IPS-18c (cell line): ENCODE measurements around the gene LDHB.
"Not testable (repeated sequence)": the region's sequence is repeated elsewhere in the genome, so short reads cannot be mapped to it uniquely, and the experiment has no call there.

ENCODE experiments used
- H3K4me3 ChIP-seq: 2 replicates; pipeline ENCODE4 v1.7.0; 2013; ENCODE audit warnings: low read depth, mild to moderate bottlenecking, low read length, moderate library complexity; ENCODE audit not compliant: insufficient read depth
- H3K9me3 ChIP-seq: one replicate; pipeline ENCODE4 v1.6.1; 2013; ENCODE audit warnings: mild to moderate bottlenecking, low read length, moderate library complexity; ENCODE audit not compliant: control insufficient read depth, insufficient read depth

The LDHB gene

DNA sequence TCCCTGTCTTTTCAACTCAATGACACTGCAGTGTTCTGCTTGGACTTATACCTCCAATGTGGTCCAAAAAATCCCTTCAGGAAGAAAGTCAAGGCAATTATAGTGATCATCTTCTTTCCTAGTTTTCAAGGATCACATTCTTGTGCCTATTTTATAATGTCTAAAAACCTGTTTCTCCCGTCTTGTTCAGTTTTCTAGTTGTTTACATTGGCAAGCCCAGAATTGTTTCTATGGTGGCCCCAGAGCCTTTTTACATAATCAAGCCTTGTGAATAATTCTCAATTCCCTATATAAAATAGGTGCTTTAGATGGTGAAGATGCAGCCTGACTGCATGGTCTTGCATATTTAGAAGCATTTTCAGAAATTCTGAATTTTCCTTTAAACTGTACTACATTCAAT lies 14.5 kb upstream of the LDHB start:
- Histone ChIP-seq H3K4me3 (no peak overlapping the region), H3K9me3 (peaks cover 2% of the 10 kb centered on the region)

- Histone ChIP-seq H3K4me3 (no peak overlapping the region), H3K9me3 (peaks cover 2% of the 10 kb centered on the region)
Measured at GRCh38 chr12:21666722-21667121, 9.1 kb upstream of the LDHB start.

GRCh38 chr12:21665816-21666215 lies 8.2 kb upstream of the LDHB start:
- Histone ChIP-seq H3K4me3 (no peak overlapping the region), H3K9me3 (peaks cover 2% of the 10 kb centered on the region)

DNA sequence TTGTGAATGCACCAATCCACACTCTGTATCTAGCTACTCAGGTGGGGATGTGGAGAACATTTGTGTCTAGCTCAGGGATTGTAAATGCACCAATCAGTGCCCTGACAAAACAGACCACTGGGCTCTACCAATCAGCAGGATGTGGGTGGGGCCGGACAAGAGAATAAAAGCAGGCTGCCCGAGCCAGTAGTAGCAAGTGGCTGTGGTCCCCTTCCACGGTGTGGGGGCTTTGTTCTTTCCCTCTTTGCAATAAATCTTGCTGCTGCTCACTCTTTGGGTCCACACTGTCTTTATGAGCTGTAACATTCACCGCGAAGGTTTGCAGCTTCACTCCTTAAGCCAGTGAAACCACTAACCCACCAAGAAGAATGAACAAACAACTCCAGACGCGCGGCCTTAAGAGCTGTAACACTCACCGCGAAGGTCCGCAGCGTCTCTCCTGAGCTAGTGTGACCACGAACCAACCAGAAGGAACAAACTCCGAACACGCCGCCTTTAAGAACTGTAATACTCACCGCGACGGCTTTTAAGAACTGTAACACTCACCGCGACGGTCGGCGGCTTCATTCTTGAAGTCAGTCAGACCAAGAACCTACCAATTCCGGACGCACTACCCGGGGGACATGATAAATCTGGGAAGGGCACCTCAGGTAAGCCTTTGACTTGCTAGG lies 4.6 kb upstream of the LDHB start:
- Histone ChIP-seq H3K4me3 (no peak overlapping the region), H3K9me3 (no peaks in the 10 kb centered on the region)

GRCh38 chr12:21661396-21662093 lies 3.9 kb upstream of the LDHB start:
- H3K9me3 ChIP-seq: not testable (repeated sequence)

GRCh38 chr12:21659383-21659782 lies 1.7 kb upstream of the LDHB start:
- Histone ChIP-seq H3K9me3 (peaks cover 2% of the 10 kb centered on the region), H3K4me3 (no peak overlapping the region)

More at GRCh38 chr12:21661396-21662093, 3.9 kb upstream of the LDHB start:
- H3K4me3 ChIP-seq: not testable (repeated sequence)

GRCh38 chr12:21656905-21657325 lies 727 bp downstream of the LDHB start:
- peak overlapping the region; percentile 99 for H3K4me3 ChIP-seq
- peaks cover 2% of the 10 kb centered on the region for H3K9me3 ChIP-seq

- Histone ChIP-seq H3K4me3 (0 out of 2 replicates have a peak overlapping the region, but pooled peaks have one; percentile 99), H3K9me3 (peaks cover 2% of the 10 kb centered on the region)
Measured at GRCh38 chr12:21655591-21655990, 2.1 kb downstream of the LDHB start.

- Histone ChIP-seq H3K4me3 (no peak overlapping the region), H3K9me3 (no peaks in the 10 kb centered on the region)
Measured at GRCh38 chr12:21651821-21652220, 5.8 kb downstream of the LDHB start.

GRCh38 chr12:21650997-21651396 lies 6.6 kb downstream of the LDHB start:
- Histone ChIP-seq H3K4me3 (no peak overlapping the region), H3K9me3 (no peaks in the 10 kb centered on the region)

DNA sequence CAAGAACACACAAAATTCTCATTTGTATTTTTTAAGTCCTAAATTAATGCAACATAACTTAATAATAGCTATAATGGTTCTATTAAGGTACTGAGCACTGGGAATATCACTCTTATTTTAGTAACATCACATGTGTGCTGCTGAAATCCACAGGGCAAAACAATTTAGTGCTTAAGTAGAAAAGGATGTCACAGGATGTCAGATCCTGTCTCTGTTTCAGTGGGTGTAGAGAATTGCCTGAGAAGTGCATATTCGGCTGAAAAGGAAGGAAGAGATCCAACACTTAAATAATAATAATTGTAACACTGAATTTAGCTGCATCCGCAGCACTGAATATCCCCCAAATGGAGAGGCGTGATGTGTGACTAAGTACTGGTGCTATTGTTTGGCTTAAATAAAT lies 8.6 kb downstream of the LDHB start:
- H3K9me3 ChIP-seq: no peaks in the 10 kb centered on the region

DNA sequence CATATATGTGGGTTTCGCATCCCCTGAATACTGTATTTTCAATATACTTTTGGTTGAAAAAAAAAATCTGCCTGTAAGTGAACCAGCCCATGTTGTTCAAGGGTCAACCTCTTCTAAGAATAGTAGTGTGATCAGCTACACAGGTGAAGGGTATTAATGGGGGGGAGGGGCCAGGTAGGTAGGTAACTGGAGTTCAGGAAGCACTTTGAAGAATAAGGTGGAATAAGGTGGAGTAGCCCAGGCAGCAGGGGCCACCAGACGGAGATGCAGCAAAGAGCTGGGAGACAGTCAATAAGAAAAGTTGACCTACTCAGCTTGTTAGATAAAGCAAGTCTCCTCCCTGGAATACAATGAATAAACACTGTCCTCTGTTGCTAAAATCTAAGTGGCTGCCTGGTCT lies 9.3 kb downstream of the LDHB start:
- no peak overlapping the region for H3K4me3 ChIP-seq

More for the DNA sequence above, 8.6 kb downstream of the LDHB start:
- H3K4me3 ChIP-seq: no peak overlapping the region

DNA sequence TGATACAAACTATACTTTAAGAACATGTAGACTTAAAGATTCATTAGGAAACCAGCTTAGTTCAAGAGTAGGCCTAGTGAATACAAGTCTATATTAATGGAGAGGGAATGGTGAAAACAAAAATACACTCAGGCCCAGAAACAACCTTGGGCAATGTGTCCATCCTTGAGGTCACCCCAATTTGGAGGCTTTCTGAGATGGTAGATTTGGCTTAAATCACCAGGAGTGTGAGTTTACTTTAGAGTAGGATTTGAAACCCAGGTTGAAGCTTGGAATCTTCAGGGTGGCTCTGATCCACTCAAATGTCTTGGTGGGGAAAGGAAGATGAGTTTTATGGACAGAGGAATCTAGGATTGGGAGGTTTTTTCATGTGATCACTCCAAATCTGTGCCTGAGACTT lies 10.5 kb downstream of the LDHB start:
- H3K9me3 ChIP-seq: no peaks in the 10 kb centered on the region
- H3K4me3 ChIP-seq: no peak overlapping the region

More for the DNA sequence above, 9.3 kb downstream of the LDHB start:
- H3K9me3 ChIP-seq: no peaks in the 10 kb centered on the region

DNA sequence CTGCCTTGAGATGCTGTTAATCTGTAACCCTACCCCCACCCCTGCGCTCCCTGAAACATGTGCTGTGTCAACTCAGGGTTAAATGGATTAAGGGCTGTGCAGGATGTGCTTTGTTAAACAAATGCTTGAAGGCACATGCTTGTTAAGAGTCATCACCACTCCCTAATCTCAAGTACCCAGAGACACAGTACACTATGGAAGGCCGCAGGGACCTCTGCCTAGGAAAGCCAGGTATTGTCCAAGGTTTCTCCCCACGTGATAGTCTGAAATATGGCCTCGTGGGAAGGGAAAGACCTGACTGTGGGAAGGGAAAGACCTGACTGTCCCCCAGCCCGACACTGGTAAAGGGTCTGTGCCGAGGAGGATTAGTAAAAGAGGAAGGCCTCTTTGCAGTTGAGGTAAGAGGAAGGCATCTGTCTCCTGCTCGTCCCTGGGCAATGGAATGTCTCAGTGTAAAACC lies 12.6 kb downstream of the LDHB start:
- not testable (repeated sequence) for H3K9me3 ChIP-seq, H3K4me3 ChIP-seq

DNA sequence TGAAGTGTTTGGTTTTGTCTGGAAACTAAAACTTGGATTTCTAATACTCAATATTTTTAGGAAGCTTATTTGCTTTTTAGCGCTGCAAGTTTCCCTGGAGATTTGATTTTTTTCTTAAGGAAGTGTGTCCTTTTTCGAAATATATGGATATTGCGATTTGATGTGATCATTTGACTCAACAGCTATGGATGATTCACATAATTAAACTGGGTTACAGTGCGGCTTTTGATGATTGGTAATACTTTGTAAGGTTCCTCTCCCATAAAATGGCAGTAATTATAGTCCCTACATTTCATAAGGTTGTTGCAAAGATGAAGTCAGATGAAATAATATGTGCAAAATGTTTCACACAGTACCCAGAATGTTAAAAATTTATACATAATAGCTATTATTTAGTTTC lies 13.1 kb downstream of the LDHB start:
- H3K9me3 ChIP-seq: no peaks in the 10 kb centered on the region
- H3K4me3 ChIP-seq: no peak overlapping the region

- Histone ChIP-seq H3K9me3 (no peaks in the 10 kb centered on the region), H3K4me3 (no peak overlapping the region)
Measured at GRCh38 chr12:21643758-21644157, 13.9 kb downstream of the LDHB start.

DNA sequence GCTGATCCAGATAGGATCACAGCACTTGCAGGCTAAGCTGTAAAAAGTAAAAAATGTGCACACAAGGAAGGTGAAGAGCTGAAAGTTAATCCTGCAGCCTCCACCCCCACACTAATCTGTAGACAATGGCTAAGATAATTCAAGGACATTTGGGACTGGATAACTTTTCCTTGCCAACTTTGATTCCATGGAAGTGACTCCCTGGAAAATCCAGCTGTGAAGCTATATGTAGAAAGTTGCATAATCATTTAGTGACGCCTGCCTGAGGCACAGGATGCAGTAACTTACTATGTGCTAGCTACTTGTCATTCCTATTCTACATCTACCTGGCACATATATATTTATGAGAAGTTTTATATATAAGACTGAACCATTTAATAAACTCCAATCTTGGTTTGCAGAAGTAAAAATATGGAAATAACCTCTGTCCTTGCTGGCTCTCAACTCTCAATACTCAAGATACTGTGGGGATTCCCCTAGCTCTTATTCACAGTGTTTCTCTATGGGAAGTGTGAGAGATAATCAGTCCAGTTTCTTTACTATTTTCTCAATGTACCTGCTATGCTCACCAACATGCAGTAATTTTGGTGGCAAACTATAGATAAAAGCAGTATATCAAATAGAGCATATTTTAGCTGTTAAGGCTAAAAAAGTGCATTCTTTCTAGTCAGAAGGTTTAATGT lies 14.8 kb downstream of the LDHB start:
- no peak overlapping the region for H3K4me3 ChIP-seq
- no peaks in the 10 kb centered on the region for H3K9me3 ChIP-seq
